GM23338 (cell line): Measurements from ENCODE around the gene CALCOCO1. TPM values are rescaled to one million over a fixed set of nuclear protein-coding genes. Genes with fewer than 3 reads are reported as not detected.

Experiments used
- ATAC-seq: fragments of 200-7000 bp; cut with Tn5 transposase; 3 replicates; pipeline ENCODE4 v1.9.1; 2020
- DNase-seq: peaks from one replicate; pipeline ENCODE4 v3.0.0-alpha.2; 2015; ENCODE audit warnings: low spot score
- H2AFZ ChIP-seq: fragments of 200-600 bp; sonication (generic); 2 replicates; pipeline ENCODE4 v1.8.0; 2016; ENCODE audit warnings: antibody characterized with exemption, mild to moderate bottlenecking, moderate library complexity
- H3F3A ChIP-seq: fragments of 200-600 bp; sonication (generic); replicated peaks from 2 replicates; pipeline ENCODE4 v1.8.0; 2017; ENCODE audit warnings: antibody characterized with exemption, mixed run types, low read depth
- H3K27ac ChIP-seq: fragments of 200-600 bp; sonication (generic); 2 replicates; pipeline ENCODE4 v1.6.1; 2016; ENCODE audit warnings: low read depth
- H3K27me3 ChIP-seq: fragments of 200-600 bp; sonication (generic); 2 replicates; pipeline ENCODE4 v1.8.0; 2016; ENCODE audit warnings: mild to moderate bottlenecking, mixed run types, moderate library complexity; ENCODE audit not compliant: insufficient read depth
- H3K36me3 ChIP-seq: fragments of 200-600 bp; sonication (generic); 2 replicates; pipeline ENCODE4 v1.8.0; 2016; ENCODE audit warnings: mild to moderate bottlenecking; ENCODE audit not compliant: insufficient read depth
- H3K4me1 ChIP-seq: fragments of 200-600 bp; sonication (generic); 2 replicates; pipeline ENCODE4 v1.8.0; 2016; ENCODE audit warnings: mild to moderate bottlenecking, moderate library complexity; ENCODE audit not compliant: insufficient read depth
- H3K4me2 ChIP-seq: fragments of 200-600 bp; sonication (generic); 2 replicates; pipeline ENCODE4 v1.7.1; 2017; ENCODE audit warnings: mixed run types
- H3K4me3 ChIP-seq: fragments of 200-600 bp; sonication (generic); 2 replicates; pipeline ENCODE4 v1.6.1; 2016; ENCODE audit warnings: mixed run types
- H3K79me2 ChIP-seq: fragments of 200-600 bp; sonication (generic); replicated peaks from 2 replicates; pipeline ENCODE4 v1.8.0; 2017; ENCODE audit warnings: mild to moderate bottlenecking; ENCODE audit not compliant: insufficient read depth
- H3K9me2 ChIP-seq: fragments of 200-600 bp; sonication (generic); 2 replicates; pipeline ENCODE4 v1.8.0; 2017; ENCODE audit not compliant: insufficient read depth
- H4K20me1 ChIP-seq: fragments of 200-600 bp; sonication (generic); replicated peaks from 2 replicates; pipeline ENCODE4 v1.8.0; 2017; ENCODE audit warnings: mild to moderate bottlenecking; ENCODE audit not compliant: insufficient read depth
- H3K27ac Mint-ChIP-seq: 2 replicates; pipeline ENCODE4 v1.8.0; 2020; ENCODE audit warnings: inconsistent platforms, mild to moderate bottlenecking, moderate library complexity, mixed read lengths
- H3K27me3 Mint-ChIP-seq: 3 replicates; pipeline ENCODE4 v1.8.0; 2022; ENCODE audit warnings: low read depth, mild to moderate bottlenecking, moderate library complexity, mixed read lengths, inconsistent platforms; ENCODE audit not compliant: insufficient read depth, poor library complexity
- H3K36me3 Mint-ChIP-seq: 3 replicates; pipeline ENCODE4 v1.8.0; 2021; ENCODE audit warnings: low read depth, mild to moderate bottlenecking, inconsistent platforms, moderate library complexity, mixed read lengths
- H3K4me1 Mint-ChIP-seq: 3 replicates; pipeline ENCODE4 v1.8.0; 2020; ENCODE audit warnings: mild to moderate bottlenecking, inconsistent platforms, mixed read lengths
- H3K4me3 Mint-ChIP-seq: 3 replicates; pipeline ENCODE4 v1.8.0; 2021; ENCODE audit warnings: moderate library complexity, mild to moderate bottlenecking, inconsistent platforms, mixed read lengths
- H3K9me3 Mint-ChIP-seq: 3 replicates; pipeline ENCODE4 v1.8.0; 2020; ENCODE audit warnings: moderate library complexity, mild to moderate bottlenecking, inconsistent platforms, mixed read lengths
- CREB1 ChIP-seq: fragments of 250-450 bp; sonication (Bioruptor Pico); IDR thresholded peaks from 2 replicates; pipeline ENCODE4 v1.5.0; 2020; ENCODE audit warnings: low read depth, mild to moderate bottlenecking, moderate library complexity
- CTCF ChIP-seq, 2 experiments: fragments of 200-600 bp in 1 of 2; sonication (generic) in 1 of 2; conservative IDR thresholded peaks; 2 replicates each; pipeline versions ENCODE4 v1.5.1 to v1.6.1; 2016 to 2017; ENCODE audit warnings: antibody characterized with exemption in 2 of 2, low read depth in 2 of 2, mild to moderate bottlenecking in 2 of 2, moderate library complexity in 1 of 2
- ETS1 ChIP-seq: IDR thresholded peaks from 2 replicates; pipeline ENCODE4 v1.6.1; 2016; ENCODE audit warnings: antibody characterized with exemption
- EZH2 ChIP-seq: fragments of 200-600 bp; sonication (generic); IDR thresholded peaks from one replicate; pipeline ENCODE4 v1.8.0; 2017; ENCODE audit warnings: antibody characterized with exemption, mild to moderate bottlenecking, low read depth; ENCODE audit not compliant: unreplicated experiment
- JUNB ChIP-seq: IDR thresholded peaks from one replicate; pipeline ENCODE4 v1.6.1; 2016; ENCODE audit warnings: antibody characterized with exemption; ENCODE audit not compliant: unreplicated experiment
- ZNF114 ChIP-seq: fragments of 250-450 bp; sonication (Bioruptor Pico); IDR thresholded peaks from 2 replicates; pipeline ENCODE4 v1.5.0; 2020; ENCODE audit warnings: mild to moderate bottlenecking, moderate library complexity
- ZNF462 ChIP-seq: fragments of 250-450 bp; sonication (Bioruptor Pico); IDR thresholded peaks from 2 replicates; pipeline ENCODE4 v1.5.0; 2020; ENCODE audit warnings: mild to moderate bottlenecking, moderate library complexity
- polyA plus RNA-seq: library from polyadenylated mRNA; unstranded; fragments of >200 nt; fragmentation: Nextera tagmentation; extraction: Ambion mirVana; gene quantifications from 2 replicates; pipeline ENCODE4 v1.2.1, GENCODE V29; 2016
- total RNA-seq: library from RNA; depleted of rRNA; stranded (reverse); fragments of >200 nt; shearing (Covaris generic); gene quantifications from 2 replicates; pipeline ENCODE4 v1.2.3, GENCODE V29; 2014

Gene CALCOCO1
- total and polyA plus RNA-seq, 2 experiments from 2014 or later: 6.5 to 20.4 TPM

- no peak for TF ChIP-seq ZNF462 (CRISPR knock-in tag)
- TF ChIP-seq ZNF114 (CRISPR knock-in tag): no peak
- TF ChIP-seq CTCF (conservative IDR thresholded peaks at IDR 0.05; ENCODE audit: low read depth in 2 of 2): no peak
Measured at GRCh38 chr12:53734425-53734824, 7.2 kb upstream of the CALCOCO1 start (continued).

GRCh38 chr12:53733807-53734200, 6.6 kb upstream of the CALCOCO1 start:
- H3K27me3 Mint-ChIP-seq: peaks cover 46% of the 10 kb centered on the region
- ATAC-seq: no peak; the same call in 2 of the 3 replicates
- no peak for TF ChIP-seq ETS1
- no peak for TF ChIP-seq CREB1 (CRISPR knock-in tag)
- no peak for TF ChIP-seq JUNB
- TF ChIP-seq EZH2: no peak

More at GRCh38 chr12:53733807-53734200, 6.6 kb upstream of the CALCOCO1 start:
- H3K27me3 ChIP-seq: peaks cover 50% of the 10 kb centered on the region
- Mint-ChIP-seq H3K36me3 (no peaks in the 10 kb centered on the region), H3K4me1 (peaks cover 7% of the 10 kb centered on the region), H3K27ac (no peak overlapping the region), H3K4me3 (no peak overlapping the region), H3K9me3 (peaks cover 2% of the 10 kb centered on the region; the same call in 2 of the 3 replicates)
- no peaks in the 10 kb centered on the region for H3K36me3 ChIP-seq
- no peaks in the 10 kb centered on the region for H4K20me1 ChIP-seq
- H3K4me3 ChIP-seq: no peak overlapping the region
- H3F3A ChIP-seq: no peaks in the 10 kb centered on the region
- no peaks in the 10 kb centered on the region for H3K79me2 ChIP-seq
- H3K27ac ChIP-seq: no peak overlapping the region
- H3K9me2 ChIP-seq: no peaks in the 10 kb centered on the region
- H3K4me2 ChIP-seq: no peak overlapping the region
- DNase-seq: no peak
- H2AFZ ChIP-seq: no peak overlapping the region; the same call in 1 of the 2 replicates
- peaks cover 5% of the 10 kb centered on the region; the same call in 1 of the 2 replicates for H3K4me1 ChIP-seq
